GM21423 (cell line): ENCODE data around the gene CSGALNACT2.

Experiments used
- ATAC-seq: cut with Tn5 transposase; IDR thresholded peaks from one replicate; pipeline ENCODE4 v1.9.1; 2021; ENCODE audit warnings: mild to moderate bottlenecking, moderate library complexity; ENCODE audit not compliant: unreplicated experiment

Gene CSGALNACT2

DNA sequence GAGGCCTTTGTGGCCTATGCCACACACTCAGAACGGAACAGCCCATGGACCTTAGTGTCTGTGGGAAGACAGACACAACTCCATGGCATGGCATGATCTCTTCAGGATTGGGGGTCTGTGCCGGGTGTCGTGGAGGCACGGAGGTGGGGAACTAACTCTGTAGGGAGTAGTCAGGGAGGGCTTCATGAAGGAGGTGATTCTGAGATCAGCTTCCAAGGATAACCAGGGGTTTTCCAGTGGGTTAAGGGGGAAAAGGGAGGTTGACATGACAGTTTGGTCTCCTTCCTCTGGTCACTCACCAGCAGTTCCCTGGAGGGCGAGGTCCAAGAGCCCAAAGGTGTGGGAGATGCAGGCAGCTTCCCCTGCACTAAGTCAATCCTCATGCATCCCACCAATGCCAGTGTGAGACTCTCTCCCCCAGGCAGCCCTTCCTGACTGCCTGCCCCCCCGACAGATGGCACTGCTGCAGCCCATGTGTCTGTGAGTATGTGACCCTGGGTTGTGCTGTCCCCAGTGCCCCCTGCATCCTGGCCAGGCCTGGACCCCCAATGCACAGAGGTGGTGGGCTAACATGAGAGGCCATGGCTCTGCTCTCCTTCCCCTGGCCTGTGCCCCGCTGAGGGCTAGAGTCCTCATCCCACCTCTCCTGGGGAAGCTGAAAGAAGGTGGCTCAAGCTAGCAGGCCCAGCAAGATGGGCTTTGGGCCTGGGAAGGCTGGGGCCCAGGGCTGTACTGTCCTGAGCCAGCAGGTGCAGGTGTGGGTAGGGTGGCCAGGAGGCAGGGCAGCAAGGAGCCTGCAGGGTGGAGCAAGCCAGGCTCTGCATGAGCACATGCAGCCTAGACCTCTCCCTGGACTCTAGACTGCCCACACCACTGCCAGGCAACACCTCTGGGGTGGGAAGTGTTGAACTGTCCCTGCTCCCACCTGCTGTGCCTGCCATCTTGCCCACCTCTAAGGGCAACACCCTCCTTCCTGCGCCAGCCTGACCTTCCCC is 88.9 kb downstream of the CSGALNACT2 start:
- no peak for ATAC-seq

DNA sequence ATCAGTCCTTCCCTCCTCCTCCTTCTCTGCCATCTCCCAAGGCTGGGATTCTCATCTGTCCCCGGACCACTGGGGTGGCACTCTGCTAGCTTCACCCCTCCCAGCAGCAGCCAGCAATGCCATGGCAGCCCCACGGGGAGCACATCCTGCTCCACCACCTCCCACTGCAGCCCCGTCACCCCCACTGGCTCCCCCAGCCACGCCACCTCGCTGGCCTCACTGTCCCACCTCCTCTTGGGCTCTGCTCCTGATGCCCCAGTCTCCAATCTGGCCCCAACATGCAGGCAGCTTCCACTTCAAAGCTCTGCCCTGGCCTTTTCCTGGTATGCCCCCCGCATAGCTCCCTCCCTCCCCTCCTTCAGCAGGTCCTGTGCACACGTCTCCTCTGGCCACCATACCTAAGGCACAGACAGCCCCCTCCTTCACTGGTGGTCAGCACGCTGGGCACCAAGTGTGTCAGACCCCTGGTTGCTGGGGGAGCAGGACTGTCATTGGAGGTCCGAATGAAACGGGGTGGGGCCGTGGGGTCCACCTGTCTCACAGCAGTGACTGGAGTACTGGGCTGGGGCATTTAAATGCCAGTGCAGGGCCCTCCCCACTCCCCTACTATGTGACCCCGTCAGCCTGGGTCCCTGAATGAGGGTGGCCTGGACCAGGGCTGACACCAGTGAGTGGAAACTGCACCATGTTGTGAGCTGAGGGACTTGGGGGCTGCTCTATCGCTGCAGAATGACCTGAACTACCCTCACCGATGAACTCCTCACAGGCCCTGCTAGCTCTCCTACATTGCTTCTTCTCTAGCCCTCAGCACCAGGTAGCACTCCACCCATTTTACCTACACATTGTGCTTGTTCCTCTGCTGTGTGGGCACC is 89.9 kb downstream of the CSGALNACT2 start:
- no peak for ATAC-seq

DNA sequence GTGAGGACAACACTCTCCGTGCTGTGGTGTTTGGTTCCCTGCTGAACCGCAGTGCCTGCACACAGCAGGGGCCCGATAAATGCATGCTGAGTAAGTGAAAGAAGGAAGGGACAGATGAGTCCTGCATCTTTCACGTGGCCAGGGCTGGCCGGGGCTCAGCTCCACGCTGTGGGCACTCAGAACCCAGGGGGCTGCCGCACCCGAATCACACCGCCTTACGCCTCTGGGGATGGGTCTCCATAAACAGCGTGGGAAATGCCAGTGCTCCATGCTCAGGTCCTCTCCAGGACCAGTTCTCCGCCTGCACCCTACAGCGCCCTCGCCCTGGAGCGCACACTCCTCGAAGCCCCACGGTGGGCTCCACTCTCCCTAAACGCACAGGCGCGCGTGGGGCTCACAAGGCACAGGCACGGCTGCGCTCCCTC is 90.5 kb downstream of the CSGALNACT2 start:
- no peak for ATAC-seq

DNA sequence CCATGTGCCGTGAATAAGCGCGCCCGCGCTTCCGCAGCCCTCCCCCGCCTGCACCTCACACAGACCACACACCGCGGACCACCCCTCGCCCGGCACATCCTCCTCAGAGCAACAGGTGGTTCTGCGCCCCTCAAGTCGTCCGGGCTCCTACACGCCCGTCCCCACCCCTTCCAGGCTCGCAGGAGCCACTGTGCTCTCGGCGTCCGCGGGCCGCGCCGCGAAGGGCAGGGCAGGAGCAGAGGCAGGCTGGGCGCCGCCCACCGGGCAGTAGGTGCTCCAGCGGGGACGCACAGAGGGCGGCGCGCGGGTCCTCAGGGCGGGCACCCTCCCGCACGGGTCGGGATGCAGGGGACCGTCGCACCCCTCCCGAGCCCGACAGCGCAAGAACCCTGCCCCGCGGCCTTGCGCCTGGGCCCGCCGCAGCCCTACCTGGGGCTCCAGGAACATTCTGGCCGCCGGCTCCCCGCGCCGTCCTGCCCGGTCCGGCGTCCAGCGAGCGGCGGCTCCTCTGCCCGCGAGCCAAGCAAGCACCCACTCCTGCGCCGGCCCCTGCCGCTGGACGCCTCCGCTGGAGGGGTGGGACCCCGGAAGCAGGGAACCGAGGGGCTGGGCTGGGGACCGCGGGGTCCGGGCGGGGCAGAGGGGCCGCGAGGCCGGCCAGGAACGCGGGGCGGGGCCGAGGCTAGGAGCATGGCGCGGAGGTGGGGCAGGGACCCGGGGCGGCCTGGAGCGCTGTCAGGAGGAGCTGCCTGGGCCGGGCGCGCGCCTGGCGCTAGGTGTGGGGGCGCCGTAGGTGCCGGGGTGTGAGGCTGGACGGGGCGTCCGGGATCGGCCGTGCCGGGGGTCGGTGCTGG is 91.2 kb downstream of the CSGALNACT2 start:
- no peak for ATAC-seq

DNA sequence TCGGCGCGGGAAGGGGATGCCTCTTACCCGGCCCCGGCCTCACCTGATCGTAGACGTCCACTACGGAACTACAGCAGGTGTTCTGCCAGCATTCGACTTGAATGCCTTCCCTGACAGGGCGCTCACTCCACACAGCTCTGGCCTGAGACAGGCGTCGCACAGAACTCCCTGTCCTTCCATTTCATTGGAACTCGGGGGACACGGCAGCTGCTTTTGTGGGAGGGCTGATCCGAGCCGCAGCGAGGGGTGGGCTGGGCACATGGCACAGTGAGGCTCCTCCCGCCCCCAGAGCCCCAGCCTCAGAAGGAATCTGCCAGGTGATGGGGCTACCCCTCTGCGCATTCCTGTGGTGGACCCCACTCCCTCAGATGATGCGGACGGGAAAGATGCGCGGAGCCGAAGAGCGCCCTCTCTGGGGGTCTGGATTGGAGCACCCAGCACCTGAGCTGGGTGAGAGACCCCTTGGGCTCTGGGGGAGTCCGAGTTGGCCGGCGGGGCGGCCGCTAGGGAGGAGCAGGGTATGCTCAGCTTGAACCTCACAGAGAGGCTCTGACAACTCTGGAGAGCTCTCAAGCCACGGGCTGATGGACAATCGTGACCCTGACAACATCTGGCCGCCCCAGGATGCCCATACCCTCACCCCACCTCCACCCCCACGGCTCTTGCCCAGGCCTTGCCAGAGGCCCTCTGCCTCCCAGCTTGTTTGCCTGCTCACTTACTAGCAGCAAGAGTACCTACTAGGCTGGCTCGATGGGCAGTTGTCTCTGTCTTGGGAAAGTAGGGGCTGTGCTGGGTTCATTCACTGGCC is 92.1 kb downstream of the CSGALNACT2 start:
- no peak for ATAC-seq

DNA sequence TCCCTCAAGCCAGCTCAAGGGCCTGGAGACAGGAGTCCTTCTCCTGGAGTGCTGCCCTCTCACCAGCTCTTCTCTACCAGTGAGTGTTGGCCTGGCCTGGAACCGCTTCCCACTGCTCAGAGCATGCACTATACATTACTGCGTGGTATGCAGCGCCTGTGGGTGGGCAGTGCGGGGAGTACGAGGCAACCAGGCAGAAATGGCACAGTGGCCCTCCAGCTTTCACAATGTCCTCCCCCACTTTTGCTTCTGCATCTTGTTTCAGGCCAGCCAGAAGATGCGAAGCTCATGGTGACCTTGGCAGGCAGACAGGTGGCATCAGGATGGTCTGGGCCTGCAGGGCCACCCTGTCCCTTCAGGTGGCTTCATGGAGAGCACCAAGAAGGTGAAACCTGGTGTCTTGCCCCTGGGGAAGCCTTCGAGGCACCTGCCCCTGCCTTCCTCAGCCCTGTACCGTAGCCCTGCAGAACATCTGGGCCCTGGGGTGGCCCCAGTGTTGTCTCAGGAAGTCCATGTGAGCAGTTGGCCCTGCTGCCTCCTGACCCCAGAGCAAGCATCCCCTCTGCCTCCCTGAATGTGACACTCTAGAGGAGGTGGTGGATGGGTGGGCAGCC is 92.8 kb downstream of the CSGALNACT2 start:
- ATAC-seq, result no peak

DNA sequence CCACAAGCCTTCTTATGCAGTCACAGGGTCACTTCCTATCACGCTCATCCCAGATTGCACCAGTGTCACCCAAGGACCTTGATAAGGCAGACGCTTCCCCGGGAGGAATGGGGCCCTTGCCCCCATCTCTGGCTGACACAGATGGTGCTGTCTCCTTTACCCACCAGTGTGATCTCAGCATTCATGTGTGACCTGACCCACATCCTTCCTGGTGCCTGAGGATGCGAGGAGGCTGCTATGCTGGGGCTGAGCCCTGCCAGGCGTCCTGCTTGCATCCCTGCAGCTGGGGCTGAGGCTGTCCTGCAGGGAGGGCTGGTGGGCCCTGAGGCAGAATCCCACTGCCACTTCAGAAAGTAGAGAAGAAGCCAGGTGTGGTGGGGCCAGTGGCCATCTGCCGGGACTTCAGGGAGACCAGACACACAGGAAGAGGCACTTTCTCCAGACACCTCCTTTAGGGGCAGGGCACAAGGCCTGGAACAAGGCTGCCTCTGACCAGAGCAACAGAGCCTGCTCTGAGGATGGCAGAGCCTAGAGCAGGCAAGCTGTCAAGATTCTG is 93.4 kb downstream of the CSGALNACT2 start:
- no peak for ATAC-seq

DNA sequence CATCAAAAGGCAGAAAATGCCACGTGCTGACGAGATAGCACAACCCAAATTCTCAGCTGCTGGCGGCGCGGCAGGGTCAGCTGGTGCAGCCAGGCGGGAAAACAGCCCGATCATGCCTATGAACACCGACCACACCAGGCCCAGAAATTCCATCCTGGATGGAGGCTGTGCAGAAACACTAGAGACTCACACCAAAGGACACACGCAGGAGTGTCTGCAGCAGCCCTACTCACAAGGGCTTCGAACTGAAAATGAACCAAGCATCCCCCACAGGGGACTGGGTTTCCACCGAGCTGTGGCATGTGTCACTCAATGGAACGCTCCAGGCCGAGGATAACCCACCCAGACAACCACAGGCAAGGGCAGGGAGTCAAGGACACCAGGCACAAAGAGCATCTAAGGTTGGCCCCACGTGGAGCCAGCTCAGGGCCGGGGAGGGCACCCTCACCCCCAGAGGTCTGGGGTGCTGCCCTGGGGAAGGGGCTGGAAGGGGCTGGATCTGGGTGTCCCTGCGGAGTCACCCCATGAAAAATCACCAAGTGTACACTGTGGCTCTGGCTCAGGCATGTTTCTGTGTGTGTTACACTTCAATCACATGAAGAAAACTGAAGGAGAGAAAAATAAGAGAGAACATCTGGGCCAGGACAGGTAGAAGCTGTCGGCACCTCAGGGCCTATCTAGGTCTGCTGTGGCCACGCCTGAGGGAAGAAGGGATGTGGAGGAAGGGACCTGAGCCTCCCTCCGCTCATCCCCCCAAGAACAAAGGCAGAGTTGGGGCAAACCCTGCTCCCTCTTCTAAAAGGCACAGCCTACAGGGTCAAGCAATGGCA is 95.6 kb downstream of the CSGALNACT2 start:
- no peak for ATAC-seq

DNA sequence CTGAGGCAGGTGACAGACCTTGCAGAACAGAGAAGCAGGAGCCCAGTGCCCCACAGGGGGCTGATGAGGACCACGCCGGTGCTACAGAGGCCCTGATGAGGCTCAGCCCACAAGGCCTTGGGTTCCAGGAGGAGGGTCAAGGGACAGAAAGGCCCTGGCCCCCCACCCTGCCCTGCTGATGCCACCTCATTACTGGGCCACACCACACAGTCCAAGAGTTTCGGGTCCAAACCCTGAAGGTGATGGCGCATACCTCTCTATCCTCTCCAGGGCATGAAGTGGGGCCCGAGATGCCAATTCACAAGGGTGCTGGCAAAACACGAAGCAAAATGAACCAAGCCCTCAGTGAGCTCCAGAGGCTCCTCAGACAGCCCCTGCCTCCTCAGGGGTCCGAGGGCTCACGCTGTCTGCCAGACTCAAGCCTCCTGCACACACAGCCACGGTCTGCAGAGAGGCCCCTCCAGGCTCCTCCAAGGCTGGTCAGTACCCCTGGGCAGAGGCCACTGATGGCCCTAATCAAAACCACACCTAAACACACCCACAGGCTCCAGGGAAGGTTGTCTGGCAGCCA is 96.3 kb downstream of the CSGALNACT2 start:
- ATAC-seq, result no peak
